Thyroid gland (tissue), 4 donors: Measurements from ENCODE around the gene CHCHD6. TPM values are rescaled to one million over a fixed set of nuclear protein-coding genes. Genes with fewer than 3 reads are reported as not detected.

Source experiments
- DNase-seq, 2 donors: peaks; one replicate each; pipeline ENCODE4 v3.0.0-alpha.2; 2019
- H3K27ac ChIP-seq, 3 donors: fragments of 200-600 bp; sonication (generic); 1 replicate in 2 of 3; 2 replicates in 1 of 3; pipeline ENCODE4 v1.5.1; 2016 to 2019; ENCODE audit warnings: mild to moderate bottlenecking in 1 of 3, moderate library complexity in 1 of 3
- H3K27me3 ChIP-seq: fragments of 200-600 bp; sonication (generic); one replicate; pipeline ENCODE4 v1.5.1; 2019
- H3K36me3 ChIP-seq, 2 donors: fragments of 200-600 bp; sonication (generic); one replicate each; pipeline ENCODE4 v1.5.1; 2016 to 2019
- H3K4me1 ChIP-seq, 2 donors: fragments of 200-600 bp; sonication (generic); one replicate each; pipeline ENCODE4 v1.5.1; 2017 to 2019
- H3K4me3 ChIP-seq, 3 donors: fragments of 200-600 bp; sonication (generic); replicated peaks in 1 of 3; 1 replicate in 2 of 3; 2 replicates in 1 of 3; pipeline ENCODE4 v1.5.1; 2016; ENCODE audit warnings: mild to moderate bottlenecking in 1 of 3
- H3K9me3 ChIP-seq: fragments of 200-600 bp; sonication (generic); one replicate; pipeline ENCODE4 v1.5.1; 2017
- POLR2A ChIP-seq, 2 donors: fragments of 450-650 bp; IDR thresholded peaks; one replicate each; pipeline ENCODE4 v1.6.1; 2017; ENCODE audit warnings: antibody characterized with exemption in 2 of 2, mild to moderate bottlenecking in 2 of 2, moderate library complexity in 1 of 2
- WGBS, 2 donors: methylation state at CpG; one replicate each; pipeline ENCODE4 v1.1.5; 2017; 5-methylcytosine and 5-hydroxymethylcytosine counted together
- intact Hi-C: fragments of 100-400 bp; cut with DNase I; formaldehyde crosslinking; loops from one replicate; pipeline ENCODE4 v1.15.1; 2023
- total RNA-seq, 4 donors: library from RNA; depleted of rRNA; stranded (reverse); fragments of >200 nt; gene quantifications; one replicate each; pipeline ENCODE4 v1.2.3, GENCODE V29; 2016
- TF ChIP-seq, protein P1 (sequence below), 6 experiments: fragments of 200-600 bp in 3 of 6; fragments of 450-650 bp in 3 of 6; sonication (generic) in 3 of 6; IDR thresholded peaks; one replicate each; pipeline ENCODE4 v1.5.1; 2016 to 2019; ENCODE audit warnings: antibody characterized with exemption in 6 of 6, mild to moderate bottlenecking in 2 of 6, inconsistent platforms in 1 of 6, moderate library complexity in 1 of 6

Gene CHCHD6
- total RNA-seq, 4 donors from 2014 or later = 22.9 to 27.8 (median 24.4) TPM

DNA sequence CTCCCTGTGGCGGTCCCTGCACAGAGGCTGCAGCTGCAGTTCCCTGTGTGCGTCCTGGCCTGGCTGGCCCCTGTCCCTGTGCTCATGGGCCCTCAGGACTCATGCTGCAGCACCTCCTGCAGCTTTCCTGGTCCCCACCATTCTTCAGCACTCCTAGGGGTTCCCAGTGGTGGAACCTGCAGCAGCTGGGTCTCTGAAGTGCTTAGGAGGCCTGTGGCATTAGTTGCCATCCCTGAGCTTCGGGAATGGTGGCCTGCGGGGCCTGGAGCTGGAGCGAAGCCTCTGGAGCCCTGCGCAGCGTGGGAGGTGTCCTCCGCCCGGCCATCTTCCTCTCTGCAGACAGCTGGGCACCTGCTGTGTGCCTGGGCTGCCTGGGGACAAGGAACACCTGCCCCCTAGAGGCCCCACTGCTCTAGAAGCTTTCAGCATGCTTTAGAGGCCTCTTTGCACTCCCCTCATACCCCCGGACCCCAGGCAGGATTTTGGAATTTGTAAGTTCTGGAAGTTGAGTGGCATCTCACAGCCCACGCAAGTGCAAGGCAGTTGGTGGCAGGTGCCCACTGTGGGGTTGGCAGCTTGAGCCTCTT, 292.0 kb downstream of the CHCHD6 start:
- H3K9me3 ChIP-seq = no peaks in the 10 kb centered on the region
- no peak for TF ChIP-seq POLR2A (IDR thresholded peaks at IDR 0.05)
- TF ChIP-seq, protein P1, sequence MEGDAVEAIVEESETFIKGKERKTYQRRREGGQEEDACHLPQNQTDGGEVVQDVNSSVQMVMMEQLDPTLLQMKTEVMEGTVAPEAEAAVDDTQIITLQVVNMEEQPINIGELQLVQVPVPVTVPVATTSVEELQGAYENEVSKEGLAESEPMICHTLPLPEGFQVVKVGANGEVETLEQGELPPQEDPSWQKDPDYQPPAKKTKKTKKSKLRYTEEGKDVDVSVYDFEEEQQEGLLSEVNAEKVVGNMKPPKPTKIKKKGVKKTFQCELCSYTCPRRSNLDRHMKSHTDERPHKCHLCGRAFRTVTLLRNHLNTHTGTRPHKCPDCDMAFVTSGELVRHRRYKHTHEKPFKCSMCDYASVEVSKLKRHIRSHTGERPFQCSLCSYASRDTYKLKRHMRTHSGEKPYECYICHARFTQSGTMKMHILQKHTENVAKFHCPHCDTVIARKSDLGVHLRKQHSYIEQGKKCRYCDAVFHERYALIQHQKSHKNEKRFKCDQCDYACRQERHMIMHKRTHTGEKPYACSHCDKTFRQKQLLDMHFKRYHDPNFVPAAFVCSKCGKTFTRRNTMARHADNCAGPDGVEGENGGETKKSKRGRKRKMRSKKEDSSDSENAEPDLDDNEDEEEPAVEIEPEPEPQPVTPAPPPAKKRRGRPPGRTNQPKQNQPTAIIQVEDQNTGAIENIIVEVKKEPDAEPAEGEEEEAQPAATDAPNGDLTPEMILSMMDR (IDR thresholded peaks at IDR 0.05) = no peak
- peaks cover 0 to 6% of the 10 kb centered on the region in 2 donors for H3K36me3 ChIP-seq
- DNase-seq = no peak
- intact Hi-C loops = loop anchor here (5.0 to 10.0 kb wide), 2 partner anchors 176 to 549 kb away; no protein-coding TSS in a partner anchor
- no peak overlapping the region for H3K27ac ChIP-seq
- WGBS, 2 donors = 93 to 96% methylated on average over 4 to 10 of the region's 11 CpGs
- H3K4me1 ChIP-seq = peaks cover 16 to 39% of the 10 kb centered on the region in 2 donors
- no peaks in the 10 kb centered on the region for H3K27me3 ChIP-seq
- H3K4me3 ChIP-seq = no peak overlapping the region

DNA sequence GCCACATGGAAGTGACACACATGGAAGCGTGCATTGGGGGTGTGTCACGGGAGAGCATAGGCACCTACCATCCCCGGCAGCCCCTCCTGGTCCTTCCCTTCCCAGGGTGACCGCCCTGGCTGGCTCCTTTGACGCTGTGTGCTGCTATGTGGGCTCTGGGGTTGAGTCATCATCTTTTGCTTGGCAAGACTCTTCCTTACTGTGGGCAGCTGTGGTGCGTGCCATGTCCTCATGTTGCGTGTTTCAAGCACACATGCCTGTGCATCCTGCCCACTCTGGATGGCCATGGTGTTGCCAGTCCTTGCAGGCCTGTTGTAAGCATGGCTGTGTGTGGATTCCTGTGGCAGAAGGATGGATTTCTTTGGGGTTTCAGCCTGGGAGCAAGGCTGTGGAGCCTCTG, 292.9 kb downstream of the CHCHD6 start:
- H3K36me3 ChIP-seq = peaks cover 0 to under 1% of the 10 kb centered on the region in 2 donors
- H3K9me3 ChIP-seq = no peaks in the 10 kb centered on the region
- H3K27me3 ChIP-seq = no peaks in the 10 kb centered on the region
- H3K27ac ChIP-seq = no peak overlapping the region
- TF ChIP-seq POLR2A (IDR thresholded peaks at IDR 0.05) = no peak
- TF ChIP-seq, protein P1 (IDR thresholded peaks at IDR 0.05) = no peak
- intact Hi-C loops = loop anchor here (5.0 to 10.0 kb wide), 2 partner anchors 175 to 548 kb away; no protein-coding TSS in a partner anchor
- H3K4me1 ChIP-seq = peaks cover 22 to 40% of the 10 kb centered on the region in 2 donors
- 94 to 100% methylated on average over 5 to 7 of the region's 7 CpGs for WGBS, 2 donors
- DNase-seq = no peak
- no peak overlapping the region for H3K4me3 ChIP-seq

DNA sequence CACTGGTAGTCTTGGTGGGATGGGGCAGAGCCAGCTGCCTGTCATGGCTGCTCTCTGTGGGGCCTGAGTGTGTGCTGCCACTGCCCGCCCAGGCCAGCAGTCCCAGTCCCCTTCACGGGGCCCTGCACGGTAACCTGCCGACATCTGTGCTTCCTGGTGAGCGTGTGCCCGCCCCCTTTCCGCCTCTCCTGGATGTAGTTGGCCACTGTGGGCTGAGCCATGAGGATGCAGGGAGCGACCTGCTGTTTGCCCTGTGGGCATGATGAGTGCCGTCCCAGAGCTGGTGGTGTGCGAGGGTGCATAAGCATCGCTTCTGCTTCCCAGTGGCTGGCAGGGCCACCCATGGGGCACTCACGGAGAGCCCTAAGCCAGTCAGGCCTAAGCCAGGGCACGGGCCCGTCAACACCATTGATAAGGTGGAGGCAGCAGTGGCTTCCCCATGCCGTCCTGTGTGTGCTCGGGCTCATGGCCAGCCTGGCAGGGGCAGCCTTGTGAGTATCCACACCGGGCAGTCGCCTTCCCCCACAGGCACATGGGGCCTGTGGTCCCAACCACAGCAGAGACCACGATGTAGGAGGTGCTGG, 293.5 kb downstream of the CHCHD6 start:
- Histone ChIP-seq H3K27ac (no peak overlapping the region), H3K4me1 (peaks cover 28 to 40% of the 10 kb centered on the region in 2 donors), H3K36me3 (no peaks in the 10 kb centered on the region), H3K27me3 (no peaks in the 10 kb centered on the region), H3K9me3 (no peaks in the 10 kb centered on the region), H3K4me3 (no peak overlapping the region)
- no peak for TF ChIP-seq POLR2A (IDR thresholded peaks at IDR 0.05)
- TF ChIP-seq, protein P1 (IDR thresholded peaks at IDR 0.05) = no peak
- intact Hi-C loops = loop anchor here (5.0 to 10.0 kb wide), 2 partner anchors 175 to 547 kb away; no protein-coding TSS in a partner anchor
- no peak for DNase-seq
- 80 to 94% methylated on average over 3 to 16 of the region's 19 CpGs for WGBS, 2 donors

GRCh38 chr3:126998320-126998719, 294.3 kb downstream of the CHCHD6 start:
- no peak overlapping the region for H3K27ac ChIP-seq
- no peaks in the 10 kb centered on the region for H3K27me3 ChIP-seq
- TF ChIP-seq, protein P1 (IDR thresholded peaks at IDR 0.05) = no peak
- no peak for TF ChIP-seq POLR2A (IDR thresholded peaks at IDR 0.05)
- no peak overlapping the region for H3K4me3 ChIP-seq
- peaks cover 32 to 47% of the 10 kb centered on the region in 2 donors for H3K4me1 ChIP-seq
- intact Hi-C loops = loop anchor here (5.0 to 10.0 kb wide), 2 partner anchors 174 to 546 kb away; no protein-coding TSS in a partner anchor
- no peaks in the 10 kb centered on the region for H3K9me3 ChIP-seq
- no peak for DNase-seq
- no peaks in the 10 kb centered on the region for H3K36me3 ChIP-seq
- WGBS, 2 donors = 81 to 100% methylated on average over 1 to 4 of the region's 4 CpGs

GRCh38 chr3:126998728-126999127, 294.7 kb downstream of the CHCHD6 start:
- Histone ChIP-seq H3K4me1 (peaks cover 32 to 43% of the 10 kb centered on the region in 2 donors), H3K27ac (no peak overlapping the region)
- DNase-seq = no peak

More at GRCh38 chr3:126998728-126999127, 294.7 kb downstream of the CHCHD6 start:
- Histone ChIP-seq H3K36me3 (no peaks in the 10 kb centered on the region), H3K9me3 (no peaks in the 10 kb centered on the region), H3K4me3 (no peak overlapping the region), H3K27me3 (no peaks in the 10 kb centered on the region)
- intact Hi-C loops = loop anchor here (5.0 to 10.0 kb wide), 2 partner anchors 174 to 546 kb away; no protein-coding TSS in a partner anchor
- 67 to 82% methylated on average over 1 to 3 of the region's 3 CpGs for WGBS, 2 donors
- TF ChIP-seq POLR2A (IDR thresholded peaks at IDR 0.05) = no peak
- TF ChIP-seq, protein P1 (IDR thresholded peaks at IDR 0.05) = no peak
